Measurements from ENCODE around the gene TBX15.

TBX15 gene

GRCh38 chr1:118841521-118841920, 146.6 kb downstream of the TBX15 start:
- TF ChIP-seq EZH2phosphoT487 (IDR thresholded peaks at IDR 0.05; ENCODE audit: low read depth) (no peak), CTCF (IDR thresholded peaks at IDR 0.05; ENCODE audit: low read depth, low read length) (no peak)
- no peaks in the 10 kb centered on the region for H3K9me3 ChIP-seq (ENCODE audit: insufficient read depth, low read length)
- H3K4me1 ChIP-seq (ENCODE audit: low read length) = no peaks in the 10 kb centered on the region
- no peaks in the 10 kb centered on the region for H4K20me1 ChIP-seq (ENCODE audit: insufficient read depth, low read length)
- H3K27ac ChIP-seq (ENCODE audit: low read length) = no peak overlapping the region
- no peaks in the 10 kb centered on the region for H3K79me2 ChIP-seq (ENCODE audit: low read length)
- H3K27me3 ChIP-seq (ENCODE audit: low read depth, low read length) = no peaks in the 10 kb centered on the region
- H2AFZ ChIP-seq (ENCODE audit: low read depth, low read length) = no peak overlapping the region
- H3K4me2 ChIP-seq (ENCODE audit: low read length) = no peak overlapping the region
- H3K9ac ChIP-seq (ENCODE audit: low read length) = no peak overlapping the region
- no peaks in the 10 kb centered on the region for H3K36me3 ChIP-seq (replicated peaks; ENCODE audit: low read depth, low read length)
- no peak overlapping the region for H3K4me3 ChIP-seq (ENCODE audit: low read length)

Data from OCI-LY3 (cell line).